GM12872 (cell line): ENCODE results near the gene SNRPD2.

Experiments
- TF ChIP-seq, protein P1 (sequence below): IDR thresholded peaks from 3 replicates; pipeline ENCODE4 v1.5.1; 2011; ENCODE audit warnings: low read depth, mild to moderate bottlenecking, low read length, moderate library complexity; ENCODE audit not compliant: insufficient read depth

Gene SNRPD2

GRCh38 chr19:45657520-45658167 lies 34.1 kb downstream of the SNRPD2 start:
- TF ChIP-seq, protein P1, sequence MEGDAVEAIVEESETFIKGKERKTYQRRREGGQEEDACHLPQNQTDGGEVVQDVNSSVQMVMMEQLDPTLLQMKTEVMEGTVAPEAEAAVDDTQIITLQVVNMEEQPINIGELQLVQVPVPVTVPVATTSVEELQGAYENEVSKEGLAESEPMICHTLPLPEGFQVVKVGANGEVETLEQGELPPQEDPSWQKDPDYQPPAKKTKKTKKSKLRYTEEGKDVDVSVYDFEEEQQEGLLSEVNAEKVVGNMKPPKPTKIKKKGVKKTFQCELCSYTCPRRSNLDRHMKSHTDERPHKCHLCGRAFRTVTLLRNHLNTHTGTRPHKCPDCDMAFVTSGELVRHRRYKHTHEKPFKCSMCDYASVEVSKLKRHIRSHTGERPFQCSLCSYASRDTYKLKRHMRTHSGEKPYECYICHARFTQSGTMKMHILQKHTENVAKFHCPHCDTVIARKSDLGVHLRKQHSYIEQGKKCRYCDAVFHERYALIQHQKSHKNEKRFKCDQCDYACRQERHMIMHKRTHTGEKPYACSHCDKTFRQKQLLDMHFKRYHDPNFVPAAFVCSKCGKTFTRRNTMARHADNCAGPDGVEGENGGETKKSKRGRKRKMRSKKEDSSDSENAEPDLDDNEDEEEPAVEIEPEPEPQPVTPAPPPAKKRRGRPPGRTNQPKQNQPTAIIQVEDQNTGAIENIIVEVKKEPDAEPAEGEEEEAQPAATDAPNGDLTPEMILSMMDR, result no peak

- TF ChIP-seq, protein P1, result no peak
Measured at GRCh38 chr19:45655073-45655472, 36.7 kb downstream of the SNRPD2 start.

- TF ChIP-seq, protein P1, result no peak
Measured at GRCh38 chr19:45653634-45654033, 38.1 kb downstream of the SNRPD2 start.

DNA sequence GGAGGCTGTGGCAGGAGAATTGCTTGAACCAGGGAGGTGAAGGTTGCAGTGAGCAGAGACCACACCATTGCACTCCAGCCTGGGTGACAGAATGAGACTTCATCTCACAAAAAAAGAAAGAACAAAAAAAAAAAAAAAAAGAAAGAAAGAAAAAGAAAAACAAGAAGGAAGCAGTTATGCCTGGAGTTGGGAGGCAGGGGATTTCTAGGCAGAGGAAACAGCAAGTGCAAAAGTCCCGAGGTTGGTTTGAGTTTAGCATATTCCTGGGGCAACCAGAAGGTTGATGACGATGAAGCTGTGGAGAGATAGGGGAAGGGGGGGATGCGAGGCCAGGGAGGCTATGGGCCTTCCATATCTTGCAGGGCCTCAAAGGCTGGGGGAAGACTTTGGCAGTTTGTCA lies 41.0 kb downstream of the SNRPD2 start:
- TF ChIP-seq, protein P1, result no peak

DNA sequence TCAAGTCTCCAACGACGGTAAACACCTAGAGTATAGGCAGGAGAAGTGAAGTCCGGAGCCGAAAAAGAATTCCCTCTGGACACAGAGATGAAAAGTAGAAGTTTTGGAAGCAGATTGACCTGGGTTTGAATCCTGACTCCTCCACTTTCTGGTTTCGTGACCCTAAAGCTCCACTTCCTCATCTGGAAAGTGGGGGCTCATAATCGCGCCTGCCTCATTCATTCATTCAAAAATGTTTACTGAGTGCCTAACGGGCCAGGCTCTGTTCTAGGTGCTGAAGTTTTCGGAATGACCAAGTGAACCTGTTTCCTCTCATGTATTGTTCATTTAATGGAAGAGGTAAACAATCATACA lies 45.4 kb downstream of the SNRPD2 start:
- TF ChIP-seq, protein P1, result no peak

GRCh38 chr19:45645631-45646344 lies 46.0 kb downstream of the SNRPD2 start:
- TF ChIP-seq, protein P1, result no peak

DNA sequence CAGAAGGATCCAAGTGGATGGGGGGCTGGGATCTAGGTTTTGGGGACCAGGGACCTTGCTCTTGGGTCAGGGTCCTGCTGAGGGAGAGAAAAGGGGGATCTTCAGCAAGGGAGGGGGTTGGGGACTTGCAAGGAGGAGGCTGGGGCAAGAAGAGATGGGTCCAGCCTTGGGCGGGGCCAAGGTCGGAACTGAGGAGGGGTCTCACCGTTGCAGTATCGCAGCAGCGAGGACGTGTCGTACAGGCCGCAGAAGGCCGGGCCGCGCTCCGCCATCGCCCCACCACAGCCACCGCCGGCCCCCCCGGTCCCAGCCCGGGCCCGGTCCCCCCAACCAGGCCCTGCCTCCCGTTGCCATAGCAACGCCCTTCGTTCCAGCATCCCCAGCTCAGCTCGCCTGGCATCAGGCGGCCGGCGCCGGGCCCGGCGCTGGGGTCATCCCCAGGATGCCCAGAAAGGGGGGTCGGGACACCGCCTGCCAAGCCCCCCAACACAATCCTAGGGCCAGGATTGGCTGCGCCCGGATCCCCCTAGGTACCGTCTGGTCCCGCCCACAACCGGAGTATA lies 46.6 kb downstream of the SNRPD2 start:
- TF ChIP-seq, protein P1, result no peak
